Stimulated activated CD4-positive, alpha-beta T cell treated with anti-CD3 and anti-CD28 coated beads, Interleukin-2, amount 100 ng/mL, for 48 hours (primary cell): Measurements from ENCODE around the gene LYL1.

ENCODE experiments used
- DNase-seq, 2 donors: peaks; one replicate each; pipeline ENCODE4 v3.0.0-alpha.2; 2020

The LYL1 gene

DNA sequence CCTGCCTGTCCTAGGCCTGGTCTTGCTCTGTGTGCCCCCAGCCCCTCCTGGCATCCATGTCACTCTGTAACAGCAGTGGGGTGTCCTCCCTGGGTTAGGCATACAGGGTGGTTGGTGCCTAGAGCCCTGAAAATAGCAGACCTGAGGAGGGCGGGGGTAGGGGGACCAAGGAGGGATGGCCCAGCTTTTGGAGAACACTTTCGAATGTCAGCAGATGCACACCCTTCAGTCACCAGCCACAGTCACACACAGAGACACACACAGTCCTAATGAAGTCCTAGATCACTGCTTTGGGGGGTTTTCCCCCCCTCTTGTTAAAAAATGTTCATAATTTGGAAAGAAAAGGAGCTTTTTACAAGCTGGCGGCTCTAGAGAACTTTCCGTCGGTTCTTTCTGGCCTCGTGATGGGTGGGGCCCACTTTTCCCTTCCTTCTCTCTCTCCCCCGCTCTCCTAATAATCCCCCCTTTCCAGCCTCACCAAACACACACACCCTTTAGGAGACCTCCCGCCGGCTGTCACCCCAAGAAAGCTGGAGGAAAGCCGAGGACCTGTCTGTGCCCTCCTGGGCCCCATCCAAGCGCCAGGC is 47.9 kb downstream of the LYL1 start:
- no peak for DNase-seq

GRCh38 chr19:13053761-13054625 is 48.7 kb downstream of the LYL1 start:
- no peak for DNase-seq

DNA sequence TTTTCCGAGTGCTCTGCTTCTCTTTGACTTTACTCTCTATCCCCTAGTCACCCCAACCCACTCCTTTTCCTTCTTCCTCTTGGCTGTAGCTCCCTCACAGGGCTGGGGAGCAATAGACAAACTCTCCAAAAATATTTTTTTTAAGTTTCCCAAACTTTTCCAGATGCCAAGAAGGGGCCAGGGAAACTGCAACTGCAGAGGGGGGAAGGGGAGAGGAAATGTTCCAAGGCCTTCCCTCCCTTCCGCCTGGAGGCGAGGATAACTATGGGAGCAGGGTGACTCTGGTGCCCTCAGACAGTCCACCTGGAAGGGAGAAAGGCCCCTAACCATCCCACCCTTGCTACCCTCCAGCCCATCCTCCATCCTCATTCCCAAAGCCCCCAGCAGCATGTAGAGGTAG is 49.4 kb downstream of the LYL1 start:
- DNase-seq: no peak

DNA sequence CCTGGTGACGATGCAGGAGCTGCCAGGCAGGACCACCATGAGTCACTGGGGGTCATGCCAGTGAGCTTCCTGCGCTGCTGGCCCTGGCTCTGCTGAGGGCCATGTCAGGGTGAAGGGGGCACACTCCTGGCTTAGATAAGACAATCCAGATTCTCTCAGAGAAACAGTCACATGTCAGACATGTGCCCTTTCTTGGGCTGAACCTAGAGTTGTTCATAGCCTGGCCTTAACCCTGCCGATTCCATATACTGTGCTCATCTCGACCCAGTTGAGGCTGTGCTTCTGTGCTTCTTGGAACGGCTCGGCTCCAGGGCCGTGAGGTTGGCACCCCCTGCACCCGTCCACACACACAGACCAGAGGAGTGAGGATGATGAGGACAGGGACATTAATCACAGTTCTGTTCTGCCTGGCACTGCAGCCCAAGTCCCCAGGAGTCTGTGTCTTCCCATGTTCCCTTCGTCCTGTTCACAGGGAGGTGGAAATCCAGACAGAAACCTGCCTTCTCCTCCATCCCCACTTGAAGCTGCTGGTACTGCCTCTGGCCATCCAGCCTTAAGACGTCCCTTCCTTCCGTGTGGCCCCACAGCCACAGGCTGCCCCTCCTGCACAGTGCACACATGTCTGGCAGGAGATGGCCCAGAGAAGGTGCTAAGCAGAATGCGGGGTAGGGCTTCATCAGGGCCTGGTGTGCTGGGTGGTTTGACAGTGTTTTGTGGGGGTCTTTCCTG is 50.0 kb downstream of the LYL1 start:
- DNase-seq: no peak

DNA sequence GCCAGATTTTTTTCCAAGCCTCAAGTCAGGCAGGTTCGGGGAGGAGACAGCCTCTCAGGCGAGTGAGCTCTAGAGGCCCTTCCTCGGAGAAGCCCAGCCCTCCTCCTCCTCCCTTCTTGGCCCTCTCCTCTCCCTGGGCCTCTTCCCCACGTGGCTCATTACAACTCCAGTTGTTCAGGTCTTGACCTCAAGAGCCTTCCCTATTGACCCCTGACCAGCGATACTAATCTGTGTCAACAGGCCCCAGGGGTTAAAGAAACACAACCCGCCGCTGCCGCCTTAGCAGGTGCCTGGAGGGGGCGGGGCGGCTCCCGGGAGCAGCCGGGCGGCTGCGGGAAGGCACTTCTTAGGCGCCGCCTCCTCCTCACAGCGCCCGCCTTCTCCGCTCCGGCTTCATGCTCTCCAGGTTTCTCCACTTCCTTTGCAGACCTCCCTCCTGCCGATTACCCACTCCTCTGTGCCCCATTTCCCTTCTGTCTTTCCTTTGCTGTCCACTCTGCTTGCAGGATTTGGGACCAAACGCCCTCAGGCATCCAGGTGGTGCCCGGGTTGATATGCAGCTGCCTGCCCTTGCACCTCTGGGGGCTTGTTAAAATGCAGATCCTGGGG is 51.0 kb downstream of the LYL1 start:
- peak; percentile 16 to 19 for DNase-seq

DNA sequence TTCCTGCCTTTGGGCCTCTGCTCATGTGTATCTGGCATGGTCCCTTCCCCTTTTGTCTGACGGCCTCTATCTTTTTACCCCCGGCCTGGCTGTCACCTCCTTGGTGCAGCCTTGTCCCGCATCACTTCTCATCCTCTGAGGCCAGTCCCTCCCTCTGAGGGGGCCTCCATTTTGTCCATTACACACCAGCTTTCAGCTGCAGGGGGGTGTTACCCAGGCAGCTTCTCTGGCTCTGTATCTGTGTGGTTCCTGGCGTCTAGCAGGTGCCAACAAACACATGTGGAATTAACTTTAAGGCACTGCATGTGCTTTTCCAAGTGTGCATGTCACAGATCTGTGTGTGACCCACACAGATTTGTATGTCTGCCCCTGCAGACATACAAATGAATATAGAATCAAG is 52.4 kb downstream of the LYL1 start:
- DNase-seq: no peak
